ENCODE data around the gene STXBP1.

- TF ChIP-seq CTCF (IDR thresholded peaks at IDR 0.05) (no peak), POLR2AphosphoS5 (IDR thresholded peaks at IDR 0.05) (no peak), POLR2A (IDR thresholded peaks at IDR 0.05) (no peak)
Observed at GRCh38 chr9:127680846-127681245, 68.8 kb downstream of the STXBP1 start.
